ENCODE data around the gene DNAAF8. TPM values are rescaled to one million over a fixed set of nuclear protein-coding genes. Genes with fewer than 3 reads are reported as not detected.

The DNAAF8 gene
- 0.11 and 0.25 TPM in 2 replicates for total RNA-seq

GRCh38 chr16:4734063-4734729, at the start of gene DNAAF8, which contains the start of gene ANKS3:
Gene DNAAF8 (plus strand): TSS chr16:4734537. CDS start chr16:4736515, 1,978 bp downstream.
Gene ANKS3 (minus strand): TSS chr16:4734271. CDS start chr16:4730149, 4,122 bp downstream.
- intact Hi-C loops (cut with micrococcal nuclease): loop anchor here (1.0 to 2.0 kb wide), 7 partner anchors 34 to 224 kb away; partner anchors contain the start of genes GLYR1, MGRN1, NUDT16L1 and ROGDI

GRCh38 chr16:4684763-4685162, 49.6 kb upstream of the DNAAF8 start:
- intact Hi-C loops (cut with micrococcal nuclease): no loop called here

DNA sequence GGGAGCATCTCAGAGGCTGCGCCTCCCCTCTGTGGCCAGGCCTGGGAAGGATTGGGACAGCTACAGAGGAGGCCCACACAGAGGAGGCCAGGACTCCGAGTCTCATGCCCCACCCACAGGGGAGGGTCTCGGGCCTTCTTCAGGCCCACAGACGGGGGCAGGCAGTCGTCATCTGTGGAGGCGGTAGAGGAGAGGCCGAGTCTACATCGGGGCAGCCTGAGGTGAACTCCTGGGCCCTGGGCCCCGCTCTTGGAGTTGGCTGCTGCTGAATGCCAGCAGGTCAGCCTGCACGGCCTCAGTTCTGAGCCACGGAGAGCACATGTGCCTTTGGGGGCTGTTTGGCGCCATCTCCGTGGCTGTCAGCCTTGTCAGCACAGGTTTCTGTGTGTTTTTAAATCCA, 49.0 kb upstream of the DNAAF8 start:
- intact Hi-C loops (cut with micrococcal nuclease): no loop called here

- intact Hi-C loops (cut with micrococcal nuclease): no loop called here
Measured at GRCh38 chr16:4685776-4686496, 48.4 kb upstream of the DNAAF8 start.

- intact Hi-C loops (cut with micrococcal nuclease): no loop called here
Measured at GRCh38 chr16:4686497-4687210, 47.7 kb upstream of the DNAAF8 start.

- intact Hi-C loops (cut with micrococcal nuclease): no loop called here
Measured at GRCh38 chr16:4687416-4687815, 46.9 kb upstream of the DNAAF8 start.

GRCh38 chr16:4687946-4688673, 46.2 kb upstream of the DNAAF8 start:
- intact Hi-C loops (cut with micrococcal nuclease): no loop called here

DNA sequence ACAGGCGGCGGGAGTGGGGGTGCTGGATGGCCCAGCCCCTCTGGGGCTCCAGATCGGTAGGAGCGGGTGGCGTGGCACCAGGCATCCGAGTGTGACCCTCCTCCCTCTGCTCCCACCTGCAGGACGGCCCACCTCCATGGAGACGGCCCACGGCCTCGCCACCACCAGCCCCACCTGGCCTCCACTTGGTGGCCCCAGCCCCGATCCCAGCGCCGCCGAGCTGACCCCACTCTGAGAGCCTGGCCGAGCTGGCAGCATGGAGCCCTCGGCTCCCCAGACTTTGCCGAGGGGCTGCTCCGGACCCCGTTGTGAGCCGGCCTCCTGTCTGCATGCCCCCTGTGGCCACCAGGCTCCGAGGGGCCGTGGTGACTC, 45.7 kb upstream of the DNAAF8 start:
- intact Hi-C loops (cut with micrococcal nuclease): no loop called here

DNA sequence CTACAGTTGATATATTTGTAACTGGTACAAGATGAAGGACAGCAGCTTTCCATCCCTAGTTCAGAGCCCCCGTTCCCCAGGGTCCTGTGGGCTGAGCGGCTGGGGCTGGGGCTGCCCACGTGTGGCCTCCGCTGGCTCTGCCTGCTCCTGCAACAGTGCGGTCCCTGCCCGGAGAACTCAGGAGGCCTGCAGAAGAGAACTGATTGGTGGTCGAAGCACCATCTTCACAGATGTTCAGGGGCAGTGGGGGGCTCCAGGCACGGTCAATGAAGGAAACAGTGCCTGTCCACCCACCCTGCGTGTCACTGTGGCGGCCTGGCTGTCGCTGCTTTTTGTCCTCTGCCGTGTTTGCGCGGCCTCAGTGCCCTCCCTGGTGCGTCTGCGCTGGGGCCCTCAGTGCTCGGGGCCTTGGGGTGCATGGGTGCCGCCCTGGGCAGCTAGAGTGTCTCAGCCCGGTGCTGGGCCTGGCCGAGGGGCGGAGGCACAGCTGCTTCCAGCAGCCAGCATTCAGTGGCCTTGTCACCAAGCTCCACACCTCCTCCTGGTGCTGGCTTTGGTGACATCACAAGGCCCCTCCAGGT, 45.2 kb upstream of the DNAAF8 start:
- intact Hi-C loops (cut with micrococcal nuclease): no loop called here

DNA sequence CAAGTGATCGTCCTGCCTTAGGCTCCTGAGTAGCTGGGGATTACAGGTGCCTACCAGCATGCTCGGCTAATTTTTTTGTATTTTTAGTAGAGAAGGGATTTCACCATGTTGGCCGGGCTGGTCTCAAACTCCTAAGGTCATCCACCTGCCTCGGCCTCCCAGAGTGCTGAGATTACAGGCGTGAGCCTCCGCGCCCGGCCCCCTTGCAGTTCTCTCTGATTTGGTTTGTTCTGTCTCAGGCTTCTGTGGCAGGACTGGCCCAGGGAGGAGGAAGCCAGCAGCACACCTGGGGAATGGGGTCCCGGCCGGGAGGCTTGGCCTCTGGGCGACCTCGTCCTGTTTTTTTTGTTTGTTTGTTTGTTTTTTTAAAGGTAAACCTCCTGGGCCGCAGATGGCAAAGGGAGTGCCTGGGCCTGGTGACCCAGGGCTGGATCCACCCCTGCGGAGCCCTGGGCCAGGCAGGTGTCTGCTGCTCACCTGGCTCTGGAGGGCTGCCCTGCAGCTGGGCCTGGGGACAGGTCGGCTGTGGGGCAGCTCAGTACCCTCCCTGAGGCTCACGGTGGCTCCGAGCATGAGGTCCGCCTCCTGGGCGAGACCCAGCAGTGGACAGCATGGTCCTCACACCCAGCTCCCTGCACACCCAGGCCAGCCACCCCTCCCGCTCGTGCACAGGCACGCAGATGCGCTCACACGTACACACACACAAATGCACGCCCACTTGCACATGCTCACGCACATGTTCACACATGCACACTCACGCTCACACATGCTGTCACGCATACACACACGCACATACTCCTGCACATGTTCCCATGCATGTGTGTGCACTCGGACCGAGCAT, 44.3 kb upstream of the DNAAF8 start:
- intact Hi-C loops (cut with micrococcal nuclease): loop anchor here (10.0 kb wide), 1 partner anchor 265 kb away; the partner anchor contains the start of gene SEC14L5

DNA sequence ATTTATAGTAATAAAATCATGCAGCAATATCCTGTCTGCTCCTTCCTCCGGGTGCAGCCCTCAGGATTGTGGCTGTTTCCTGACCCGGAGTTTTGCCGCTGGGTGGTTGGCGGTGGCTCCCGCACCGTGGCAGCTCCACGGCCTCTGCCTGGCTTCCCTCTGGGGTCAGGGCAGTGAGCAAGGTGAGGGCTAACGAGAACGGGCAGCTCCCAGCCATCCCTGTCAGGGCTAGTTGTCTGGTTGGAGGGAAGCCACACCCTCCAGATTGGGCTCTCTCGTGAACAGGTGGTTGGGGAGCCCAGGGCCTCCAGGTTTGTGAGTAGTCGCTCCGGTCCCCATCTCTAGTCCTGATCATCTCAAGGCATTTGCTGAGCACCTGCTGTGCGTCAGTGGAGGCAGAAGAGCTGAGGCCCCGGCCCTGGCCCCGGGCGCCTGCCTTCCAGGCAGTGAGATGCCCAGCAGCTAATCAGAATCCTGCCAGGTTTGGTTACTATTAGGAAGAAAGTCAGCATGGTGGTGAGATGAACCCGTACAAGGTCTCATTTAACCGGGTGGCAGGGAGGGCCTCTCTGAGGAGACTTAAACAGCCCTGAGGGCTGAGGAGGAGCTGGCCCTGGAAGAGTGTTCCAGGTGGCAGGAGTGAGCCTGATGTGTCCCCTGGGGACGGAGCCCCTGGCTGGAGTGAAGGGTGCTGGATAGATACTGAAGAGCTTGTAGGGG, 43.2 kb upstream of the DNAAF8 start:
- intact Hi-C loops (cut with micrococcal nuclease): loop anchor here (10.0 kb wide), 1 partner anchor 264 kb away; the partner anchor contains the start of gene SEC14L5

GRCh38 chr16:4691666-4692412, 42.5 kb upstream of the DNAAF8 start:
- intact Hi-C loops (cut with micrococcal nuclease): loop anchor here (2.0 to 10.0 kb wide), 3 partner anchors 15 to 263 kb away; partner anchors contain the start of gene SEC14L5

GRCh38 chr16:4692460-4693295, 41.7 kb upstream of the DNAAF8 start:
- intact Hi-C loops (cut with micrococcal nuclease): loop anchor here (1.0 to 10.0 kb wide), 6 partner anchors 16 to 262 kb away; partner anchors contain the start of genes ANKS3, DNAAF8, MGRN1 and SEC14L5

- intact Hi-C loops (cut with micrococcal nuclease): loop anchor here (1.0 to 10.0 kb wide), 6 partner anchors 17 to 261 kb away; partner anchors contain the start of genes ANKS3, DNAAF8, MGRN1 and SEC14L5
Measured at GRCh38 chr16:4693296-4693955, 40.9 kb upstream of the DNAAF8 start, which contains the start of gene NUDT16L1. Gene NUDT16L1 (plus strand): TSS chr16:4693562. CDS start chr16:4693727, 165 bp downstream.

- intact Hi-C loops (cut with micrococcal nuclease): loop anchor here (1.0 to 10.0 kb wide), 6 partner anchors 17 to 261 kb away; partner anchors contain the start of genes ANKS3, DNAAF8, MGRN1 and SEC14L5
Measured at GRCh38 chr16:4693956-4694641, 40.2 kb upstream of the DNAAF8 start.
